SK-N-SH (cell line): ENCODE results near the gene KCNK17.

Source experiments
- JUND ChIP-seq: IDR thresholded peaks from 2 replicates; pipeline ENCODE4 v1.4.0; 2012
- POLR2AphosphoS5 ChIP-seq: IDR thresholded peaks from 2 replicates; pipeline ENCODE4 v1.6.1; 2012; ENCODE audit warnings: low read depth, low read length
- SMC3 ChIP-seq: IDR thresholded peaks from 2 replicates; pipeline ENCODE4 v1.6.1; 2012; ENCODE audit warnings: low read depth, low read length, improper control_type of control experiment
- TCF12 ChIP-seq: IDR thresholded peaks from 2 replicates; pipeline ENCODE4 v1.4.0; 2012
- USF2 ChIP-seq: fragments of 150-350 bp; IDR thresholded peaks from 2 replicates; pipeline ENCODE4 v1.6.1; 2017; ENCODE audit warnings: antibody characterized with exemption, low read length, low read depth, borderline replicate concordance
- YY1 ChIP-seq: IDR thresholded peaks from 2 replicates; pipeline ENCODE4 v1.4.0; 2012; ENCODE audit warnings: low read depth, mild to moderate bottlenecking
- TF ChIP-seq, protein P1 (sequence below): fragments of 200-600 bp; sonication (generic); IDR thresholded peaks from 2 replicates; pipeline ENCODE4 v1.6.1; 2017; ENCODE audit warnings: antibody characterized with exemption, mild to moderate bottlenecking, moderate library complexity

DNA sequence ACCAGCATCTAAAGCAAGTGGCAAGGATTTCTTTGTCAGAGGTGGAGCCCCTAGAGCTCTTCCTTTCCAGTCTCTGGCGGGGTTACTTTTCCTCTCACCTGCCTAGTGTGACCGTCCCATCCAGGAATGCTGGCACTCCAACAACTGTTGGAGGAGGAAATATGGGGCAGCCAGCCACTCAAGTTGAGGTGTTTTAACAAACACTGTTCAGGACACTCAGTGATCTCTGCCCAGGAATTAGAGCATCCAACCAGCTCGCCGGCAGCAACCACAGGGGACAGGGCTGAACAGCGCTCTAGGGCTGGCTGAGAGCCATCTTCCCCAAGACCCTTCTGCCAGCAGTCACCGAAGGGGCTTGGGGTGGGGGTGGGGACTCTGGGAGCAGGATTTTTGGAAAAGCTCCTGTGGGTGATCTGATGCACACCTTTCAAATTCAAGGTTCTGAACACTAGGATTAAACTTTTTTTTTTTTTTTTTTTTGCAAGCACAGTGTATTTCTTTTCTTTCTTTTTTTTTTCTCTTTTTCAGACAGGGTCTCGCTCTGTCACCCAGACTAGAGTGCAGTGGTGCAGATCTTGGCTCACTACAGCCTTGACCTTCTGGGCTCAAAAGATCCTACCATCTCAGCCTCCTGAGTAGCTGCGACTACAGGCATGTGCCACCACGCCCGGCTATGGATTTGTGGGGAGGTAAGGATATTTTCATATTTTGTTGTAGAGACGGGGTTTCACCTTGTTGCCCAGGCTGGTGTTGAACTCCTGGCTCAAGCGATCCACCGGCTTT lies 36.7 kb upstream of the KCNK17 start:
- TF ChIP-seq, protein P1, sequence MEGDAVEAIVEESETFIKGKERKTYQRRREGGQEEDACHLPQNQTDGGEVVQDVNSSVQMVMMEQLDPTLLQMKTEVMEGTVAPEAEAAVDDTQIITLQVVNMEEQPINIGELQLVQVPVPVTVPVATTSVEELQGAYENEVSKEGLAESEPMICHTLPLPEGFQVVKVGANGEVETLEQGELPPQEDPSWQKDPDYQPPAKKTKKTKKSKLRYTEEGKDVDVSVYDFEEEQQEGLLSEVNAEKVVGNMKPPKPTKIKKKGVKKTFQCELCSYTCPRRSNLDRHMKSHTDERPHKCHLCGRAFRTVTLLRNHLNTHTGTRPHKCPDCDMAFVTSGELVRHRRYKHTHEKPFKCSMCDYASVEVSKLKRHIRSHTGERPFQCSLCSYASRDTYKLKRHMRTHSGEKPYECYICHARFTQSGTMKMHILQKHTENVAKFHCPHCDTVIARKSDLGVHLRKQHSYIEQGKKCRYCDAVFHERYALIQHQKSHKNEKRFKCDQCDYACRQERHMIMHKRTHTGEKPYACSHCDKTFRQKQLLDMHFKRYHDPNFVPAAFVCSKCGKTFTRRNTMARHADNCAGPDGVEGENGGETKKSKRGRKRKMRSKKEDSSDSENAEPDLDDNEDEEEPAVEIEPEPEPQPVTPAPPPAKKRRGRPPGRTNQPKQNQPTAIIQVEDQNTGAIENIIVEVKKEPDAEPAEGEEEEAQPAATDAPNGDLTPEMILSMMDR: no peak
- TF ChIP-seq TCF12 (no peak), SMC3 (no peak), POLR2AphosphoS5 (no peak), YY1 (no peak), USF2 (no peak), JUND (no peak)
